GM18909 (cell line): ENCODE results near the gene SLC25A26.

Experiments
- ATAC-seq: cut with Tn5 transposase; IDR thresholded peaks from one replicate; pipeline ENCODE4 v1.9.1; 2021; ENCODE audit warnings: mild to moderate bottlenecking; ENCODE audit not compliant: unreplicated experiment, poor library complexity

Gene SLC25A26

GRCh38 chr3:66220602-66221377 is at the start of gene SLC25A26:
Gene SLC25A26, plus strand, starts transcription at chr3:66221001. Its CDS starts 94 bp downstream, at chr3:66221095.
- ATAC-seq, result peak; percentile 99

GRCh38 chr3:66172394-66172793 is 48.4 kb upstream of the SLC25A26 start:
- ATAC-seq, result no peak

GRCh38 chr3:66177026-66177425 is 43.8 kb upstream of the SLC25A26 start:
- ATAC-seq, result no peak

- no peak for ATAC-seq
Observed at GRCh38 chr3:66178206-66178605, 42.6 kb upstream of the SLC25A26 start.

GRCh38 chr3:66179793-66180192 is 41.0 kb upstream of the SLC25A26 start:
- no peak for ATAC-seq

- ATAC-seq, result no peak
Observed at GRCh38 chr3:66181764-66182163, 39.0 kb upstream of the SLC25A26 start.

- ATAC-seq, result no peak
Observed at GRCh38 chr3:66182246-66182645, 38.6 kb upstream of the SLC25A26 start.

GRCh38 chr3:66186545-66186944 is 34.3 kb upstream of the SLC25A26 start:
- no peak for ATAC-seq

GRCh38 chr3:66195347-66195783 is 25.4 kb upstream of the SLC25A26 start:
- ATAC-seq, result no peak

GRCh38 chr3:66196633-66197032 is 24.2 kb upstream of the SLC25A26 start:
- ATAC-seq, result no peak

GRCh38 chr3:66198437-66199088 is 22.2 kb upstream of the SLC25A26 start:
- no peak for ATAC-seq

- no peak for ATAC-seq
Observed at GRCh38 chr3:66199089-66199473, 21.7 kb upstream of the SLC25A26 start.

GRCh38 chr3:66200147-66200546 is 20.7 kb upstream of the SLC25A26 start:
- ATAC-seq, result no peak

GRCh38 chr3:66200786-66201185 is 20.0 kb upstream of the SLC25A26 start:
- no peak for ATAC-seq

- no peak for ATAC-seq
Observed at GRCh38 chr3:66203275-66203674, 17.5 kb upstream of the SLC25A26 start.

- no peak for ATAC-seq
Observed at GRCh38 chr3:66206806-66207205, 14.0 kb upstream of the SLC25A26 start.

GRCh38 chr3:66208189-66208588 is 12.6 kb upstream of the SLC25A26 start:
- no peak for ATAC-seq

- ATAC-seq, result no peak
Observed at GRCh38 chr3:66210687-66211295, 10.0 kb upstream of the SLC25A26 start.

- no peak for ATAC-seq
Observed at GRCh38 chr3:66211779-66212178, 9.0 kb upstream of the SLC25A26 start.

- ATAC-seq, result no peak
Observed at GRCh38 chr3:66215106-66215505, 5.7 kb upstream of the SLC25A26 start.

GRCh38 chr3:66220066-66220465 is 735 bp upstream of the SLC25A26 start:
- ATAC-seq, result no peak
